K562 (cell line): Measurements from ENCODE around the gene NAGLU. TPM values are rescaled to one million over a fixed set of nuclear protein-coding genes. Genes with fewer than 3 reads are reported as not detected.

Experiments used
- ATAC-seq: fragments of 200-7000 bp; cut with Tn5 transposase; 3 replicates; pipeline ENCODE4 v1.9.1; 2020; ENCODE audit warnings: moderate library complexity
- BruUV-seq: library from RNA; stranded (reverse); fragments of 400-500 nt; replicated peaks from 2 replicates; lab custom pipeline; 2021; lab: Mats Ljungman, UMichigan
- CTCF ChIA-PET: fragments of 300-600 bp; formaldehyde crosslinking; extraction: SDS; loops from one replicate; lab custom pipeline; 2021; ENCODE audit warnings: low intra/inter-chr PET ratio; lab: Yijun Ruan, JAX
- POLR2A ChIA-PET: fragments of 300-600, 350-650 bp; sonication (Branson Sonifier 250); formaldehyde crosslinking; extraction: SDS; loops from one replicate; lab custom pipeline; 2021; ENCODE audit warnings: antibody characterized with exemption, inconsistent platforms; lab: Yijun Ruan, JAX
- DNase-seq, 4 experiments: peaks; one replicate each; pipeline versions ENCODE4 v3.0.0 to v3.0.0-alpha.2; 2011 to 2018; ENCODE audit warnings: low spot score in 3 of 4, mixed read lengths in 3 of 4; ENCODE audit errors: extremely low read depth in 1 of 4
- FAIRE-seq: peaks from 2 replicates; lab custom pipeline; 2011; peaks lifted over from hg19 to GRCh38; lab: Jason Lieb, UNC
- H2AFZ ChIP-seq: 2 replicates; pipeline ENCODE4 v1.6.0; 2011; ENCODE audit warnings: low read depth, low read length, control low read depth, inconsistent platforms
- H3K27ac ChIP-seq: fragments of 200-600 bp; 3 replicates; pipeline ENCODE4 v1.8.0; 2011; ENCODE audit warnings: low read depth, mild to moderate bottlenecking, control low read depth, inconsistent platforms, low read length, moderate library complexity, mixed read lengths; ENCODE audit errors: extremely low read depth
- H3K27me3 ChIP-seq, 2 experiments: fragments of 300-600 bp in 1 of 2; 2 replicates in 1 of 2; 3 replicates in 1 of 2; pipeline versions ENCODE4 v1.6.0 to v1.8.0; 2011; ENCODE audit warnings: inconsistent platforms in 2 of 2, low read length in 2 of 2, mild to moderate bottlenecking in 1 of 2, mixed read lengths in 1 of 2, moderate library complexity in 1 of 2; ENCODE audit not compliant: control insufficient read depth in 2 of 2, insufficient read depth in 2 of 2
- H3K36me3 ChIP-seq: fragments of 300-600 bp; 3 replicates; pipeline ENCODE4 v1.8.0; 2011; ENCODE audit warnings: mild to moderate bottlenecking, low read length, inconsistent platforms; ENCODE audit not compliant: control insufficient read depth, insufficient read depth
- H3K4me1 ChIP-seq, 2 experiments: fragments of 200-600 bp in 1 of 2; replicated peaks in 1 of 2; 2 replicates in 1 of 2; 3 replicates in 1 of 2; pipeline versions ENCODE4 v1.5.1 to v1.8.0; 2011; ENCODE audit warnings: inconsistent platforms in 2 of 2, low read length in 2 of 2, mild to moderate bottlenecking in 1 of 2, mixed read lengths in 1 of 2, moderate library complexity in 1 of 2; ENCODE audit not compliant: control insufficient read depth in 2 of 2, insufficient read depth in 2 of 2
- H3K4me2 ChIP-seq: 2 replicates; pipeline ENCODE4 v1.6.1; 2011; ENCODE audit warnings: low read length, control low read depth, inconsistent platforms, mixed read lengths; ENCODE audit not compliant: insufficient read depth
- H3K4me3 ChIP-seq: fragments of 200-600 bp; sonication (generic), shearing (Covaris generic); 2 replicates; pipeline ENCODE4 v1.5.1; 2016; ENCODE audit warnings: control low read depth, inconsistent platforms
- H3K79me2 ChIP-seq: fragments of 200-600 bp; 3 replicates; pipeline ENCODE4 v1.8.0; 2011; ENCODE audit warnings: low read length, inconsistent platforms; ENCODE audit not compliant: control insufficient read depth, insufficient read depth
- H3K9ac ChIP-seq, 2 experiments: 2 replicates each; pipeline versions ENCODE4 v1.6.0 to v1.6.1; 2011; ENCODE audit warnings: low read depth in 2 of 2, low read length in 2 of 2, control low read depth in 1 of 2, inconsistent platforms in 1 of 2, mild to moderate bottlenecking in 1 of 2, mixed read lengths in 1 of 2; ENCODE audit not compliant: insufficient read depth in 1 of 2
- H3K9me1 ChIP-seq: one replicate; pipeline ENCODE4 v1.6.0; 2011; ENCODE audit warnings: inconsistent platforms, mild to moderate bottlenecking, low read length, moderate library complexity; ENCODE audit not compliant: control insufficient read depth, insufficient read depth
- H3K9me3 ChIP-seq: replicated peaks from 2 replicates; pipeline ENCODE4 v1.5.1; 2011; ENCODE audit warnings: low read depth, low read length, inconsistent platforms; ENCODE audit not compliant: control insufficient read depth, insufficient read depth
- H4K20me1 ChIP-seq: replicated peaks from 2 replicates; pipeline ENCODE4 v1.6.1; 2011; ENCODE audit warnings: low read length, inconsistent platforms, mixed read lengths; ENCODE audit not compliant: control insufficient read depth, insufficient read depth
- C11orf30 ChIP-seq: fragments of 450-650 bp; IDR thresholded peaks from 2 replicates; pipeline ENCODE4 v1.6.1; 2016; ENCODE audit warnings: low read depth, mild to moderate bottlenecking
- CTCF ChIP-seq, 3 experiments: IDR thresholded peaks in 2 of 3; conservative IDR thresholded peaks in 1 of 3; 2 replicates each; pipeline ENCODE4 v1.5.1; 2011 to 2012; ENCODE audit warnings: low read length in 3 of 3, mild to moderate bottlenecking in 3 of 3, control low read depth in 2 of 3, improper control_type of control experiment in 1 of 3, inconsistent platforms in 1 of 3, low read depth in 1 of 3, mixed read lengths in 1 of 3, moderate library complexity in 1 of 3; ENCODE audit not compliant: insufficient read depth in 2 of 3
- CTCFL ChIP-seq: IDR thresholded peaks from 2 replicates; pipeline ENCODE4 v1.6.1; 2011; ENCODE audit warnings: borderline replicate concordance, low read depth, mild to moderate bottlenecking, moderate library complexity, low read length; ENCODE audit not compliant: insufficient read depth, poor library complexity, severe bottlenecking
- GABPB2 ChIP-seq: fragments of 250-450 bp; sonication (Bioruptor Pico); conservative IDR thresholded peaks from 2 replicates; pipeline ENCODE4 v1.5.1; 2021; ENCODE audit warnings: mild to moderate bottlenecking
- GTF2F1 ChIP-seq: IDR thresholded peaks from 2 replicates; pipeline ENCODE4 v1.6.1; 2011; ENCODE audit warnings: low read depth, low read length, improper control_type of control experiment
- HOXB6 ChIP-seq: fragments of 250-450 bp; sonication (Bioruptor Pico); IDR thresholded peaks from 2 replicates; pipeline ENCODE4 v1.5.1; 2022; ENCODE audit warnings: mild to moderate bottlenecking, borderline replicate concordance
- ILK ChIP-seq: fragments of 450-650 bp; IDR thresholded peaks from 2 replicates; pipeline ENCODE4 v1.6.1; 2016; ENCODE audit warnings: missing genetic modification characterization, low read depth, mild to moderate bottlenecking, missing compliant biosample characterization, moderate library complexity, borderline replicate concordance
- LCOR ChIP-seq: sonication (generic); formaldehyde crosslinking; IDR thresholded peaks from 2 replicates; pipeline ENCODE4 v1.8.0; 2022; ENCODE audit warnings: mild to moderate bottlenecking, missing genetic modification reagents
- POLR2A ChIP-seq: fragments of 450-650 bp; conservative IDR thresholded peaks from 2 replicates; pipeline ENCODE4 v1.6.1; 2016
- PYGO2 ChIP-seq: fragments of 450-650 bp; IDR thresholded peaks from 2 replicates; pipeline ENCODE4 v1.6.1; 2016; ENCODE audit warnings: mild to moderate bottlenecking, missing genetic modification characterization, moderate library complexity, missing compliant biosample characterization
- STAT6 ChIP-seq: sonication (generic); formaldehyde crosslinking; IDR thresholded peaks from 2 replicates; pipeline ENCODE4 v1.8.1; 2023; ENCODE audit warnings: mild to moderate bottlenecking, missing genetic modification reagents
- ZNF354B ChIP-seq: fragments of 250-450 bp; sonication (Bioruptor Pico); IDR thresholded peaks from 2 replicates; pipeline ENCODE4 v1.4.0; 2020
- ZNF668 ChIP-seq: fragments of 250-450 bp; sonication (Bioruptor Pico); IDR thresholded peaks from 2 replicates; pipeline ENCODE4 v1.8.0; 2022; ENCODE audit warnings: mild to moderate bottlenecking, inconsistent platforms
- ZNF780A ChIP-seq: fragments of 250-450 bp; sonication (Bioruptor Pico); IDR thresholded peaks from 2 replicates; pipeline ENCODE4 v1.5.0; 2021; ENCODE audit warnings: mild to moderate bottlenecking
- WGBS: fragments of 100-300 bp; shearing (Covaris generic); methylation state at CpG from one replicate; pipeline ENCODE4 v1.1.6; 2016; ENCODE audit warnings: low coverage, mixed read lengths; ENCODE audit not compliant: insufficient coverage; ENCODE audit errors: missing lambda C conversion rate; 5-methylcytosine and 5-hydroxymethylcytosine counted together
- in situ Hi-C: fragments of 300-500 bp; cut with MboI; formaldehyde crosslinking; loops from 4 replicates; pipeline ENCODE4 v1.15.0; 2018; ENCODE audit warnings: inconsistent platforms, mixed read lengths
- intact Hi-C: fragments of 100-400 bp; cut with micrococcal nuclease; formaldehyde crosslinking; loops from 2 replicates; pipeline ENCODE4 v1.14.2; 2022
- polyA plus RNA-seq, 8 experiments: library from polyadenylated mRNA; depleted of rRNA in 4 of 8; stranded (reverse) in 5 of 8; unstranded in 3 of 8; fragments of >200 nt; fragmentation: Nextera tagmentation in 2 of 8; fragmentation: Illumina TruSeq in 1 of 8; extraction: Ambion mirVana in 2 of 8; extraction: Trizol in 1 of 8; gene quantifications; 2 replicates each; pipeline versions ENCODE4 v1.2.1 to v1.2.3, GENCODE V29; 2011 to 2014; ENCODE audit warnings: inconsistent platforms in 1 of 8, missing spikeins in 1 of 8
- total RNA-seq, 7 experiments: library from RNA; depleted of rRNA in 6 of 7; stranded (reverse); fragments of >200 nt in 6 of 7; fragmentation: Illumina TruSeq in 2 of 7; extraction: Trizol in 2 of 7; gene quantifications; 2 replicates each; pipeline versions ENCODE4 v1.2.1 to v1.2.3, GENCODE V29; 2011 to 2021; ENCODE audit warnings: low replicate concordance in 1 of 7

Gene NAGLU
- total and polyA plus RNA-seq, 9 of the 15 experiments (the other 6 are each of a cell fraction or from before 2014, with no cell fraction given): 0.04 to 21.5 (median 8.5) TPM

GRCh38 chr17:42508426-42509165 is 27.4 kb upstream of the NAGLU start (continued):
- TF ChIP-seq HOXB6 (CRISPR knock-in tag) (no peak), GTF2F1 (no peak), PYGO2 (tag) (no peak), ZNF354B (CRISPR knock-in tag) (no peak)

GRCh38 chr17:42509409-42509808 is 26.6 kb upstream of the NAGLU start:
- in situ Hi-C loops: no loop called here
- Histone ChIP-seq H4K20me1 (no peaks in the 10 kb centered on the region; the same call in 1 of the 2 replicates), H3K9me3 (no peaks in the 10 kb centered on the region), H3K9ac (no peak overlapping the region), H3K4me1 (peaks cover 0 to 4% of the 10 kb centered on the region in 2 experiments; a peak in 1 of 5 replicates), H3K27ac (no peak overlapping the region), H3K36me3 (peaks cover 91% of the 10 kb centered on the region), H3K79me2 (no peaks in the 10 kb centered on the region), H3K27me3 (no peaks in the 10 kb centered on the region), H3K9me1 (no peaks in the 10 kb centered on the region), H3K4me2 (no peak overlapping the region), H2AFZ (no peak overlapping the region), H3K4me3 (no peak overlapping the region)
- ChIA-PET POLR2A (no interaction called here), CTCF (no interaction called here)
- WGBS: 89% methylated on average over 5 of the region's 5 CpGs
- no peak for ATAC-seq
- no TSS peak for BruUV-seq
- no peak for DNase-seq
- intact Hi-C loops: no loop called here
- no peak for FAIRE-seq
- TF ChIP-seq CTCFL (no peak), POLR2A (no peak), ZNF668 (CRISPR knock-in tag) (no peak), ILK (tag) (no peak), GABPB2 (CRISPR knock-in tag) (no peak), CTCF (IDR thresholded peaks at IDR 0.05 in 2 of 3, conservative IDR thresholded peaks at IDR 0.05 in 1 of 3; ENCODE audit: insufficient read depth in 2 of 3, low read depth in 1 of 3, low read length in 3 of 3) (no peak), LCOR (CRISPR knock-in tag) (no peak), ZNF780A (no peak), C11orf30 (no peak), STAT6 (CRISPR knock-in tag) (no peak)
